ENCODE measurements around the gene PTPRK. TPM values are rescaled to one million over a fixed set of nuclear protein-coding genes. Genes with fewer than 3 reads are reported as not detected.
A peak's percentile ranks its signal among the peaks of the same experiment; 100 is the strongest.

The PTPRK gene
- total RNA-seq, 1 experiment from 2014 or later, result 94.4 TPM

- Mint-ChIP-seq H3K36me3 (ENCODE audit: insufficient read depth, unreplicated experiment) (no peaks in the 10 kb centered on the region), H3K4me3 (ENCODE audit: unreplicated experiment) (no peak overlapping the region), H3K27me3 (ENCODE audit: insufficient read depth, unreplicated experiment) (no peaks in the 10 kb centered on the region), H3K27ac (ENCODE audit: unreplicated experiment) (peak overlapping the region; percentile 17), H3K4me1 (ENCODE audit: low read depth, unreplicated experiment) (peaks cover 6% of the 10 kb centered on the region), H3K9me3 (ENCODE audit: unreplicated experiment) (no peaks in the 10 kb centered on the region)
- no peak for TF ChIP-seq CTCF (IDR thresholded peaks at IDR 0.05; ENCODE audit: insufficient read depth in 1 of 2, low read depth in 1 of 2, low read length in 1 of 2, severe bottlenecking in 1 of 2, unreplicated experiment in 1 of 2)
- Histone ChIP-seq H3K4me1 (no peaks in the 10 kb centered on the region), H3K9me3 (no peaks in the 10 kb centered on the region), H3K27me3 (replicated peaks; ENCODE audit: control insufficient read depth, insufficient read depth, low read length) (no peaks in the 10 kb centered on the region), H3K4me3 (ENCODE audit: low read depth, low read length) (no peak overlapping the region), H3K36me3 (ENCODE audit: control insufficient read depth, insufficient read depth, low read length) (no peaks in the 10 kb centered on the region; the same call in 1 of the 2 replicates)
- no peak for DNase-seq
- CTCF ChIA-PET, result no interaction called here
- intact Hi-C loops (cut with micrococcal nuclease; ENCODE audit: unreplicated experiment), result loop anchor here (1.0 kb wide), 1 partner anchor 8 kb away; no protein-coding TSS in a partner anchor
- POLR2A ChIA-PET, result no interaction called here
- no TSS peak for BruUV-seq (replicated peaks)
Observed at GRCh38 chr6:128114164-128114563, 406.2 kb downstream of the PTPRK start.

- Histone ChIP-seq H3K4me1 (no peaks in the 10 kb centered on the region), H3K4me3 (ENCODE audit: low read depth, low read length) (no peak overlapping the region), H3K27me3 (replicated peaks; ENCODE audit: control insufficient read depth, insufficient read depth, low read length) (no peaks in the 10 kb centered on the region), H3K36me3 (ENCODE audit: control insufficient read depth, insufficient read depth, low read length) (no peaks in the 10 kb centered on the region; the same call in 1 of the 2 replicates), H3K9me3 (no peaks in the 10 kb centered on the region)
- DNase-seq, result no peak
- CTCF ChIA-PET, result no interaction called here
- POLR2A ChIA-PET, result no interaction called here
- TF ChIP-seq CTCF (IDR thresholded peaks at IDR 0.05; ENCODE audit: insufficient read depth in 1 of 2, low read depth in 1 of 2, low read length in 1 of 2, severe bottlenecking in 1 of 2, unreplicated experiment in 1 of 2), result no peak
- H3K36me3 Mint-ChIP-seq (ENCODE audit: insufficient read depth, unreplicated experiment), result no peaks in the 10 kb centered on the region
- no peaks in the 10 kb centered on the region for H3K27me3 Mint-ChIP-seq (ENCODE audit: insufficient read depth, unreplicated experiment)
- no peaks in the 10 kb centered on the region for H3K9me3 Mint-ChIP-seq (ENCODE audit: unreplicated experiment)
- H3K4me1 Mint-ChIP-seq (ENCODE audit: low read depth, unreplicated experiment), result peaks cover 6% of the 10 kb centered on the region
- H3K27ac Mint-ChIP-seq (ENCODE audit: unreplicated experiment), result no peak overlapping the region
- intact Hi-C loops (cut with micrococcal nuclease; ENCODE audit: unreplicated experiment), result no loop called here
- H3K4me3 Mint-ChIP-seq (ENCODE audit: unreplicated experiment), result no peak overlapping the region
- BruUV-seq (replicated peaks), result no TSS peak
Observed at GRCh38 chr6:128112494-128112893, 407.9 kb downstream of the PTPRK start.

- no peak overlapping the region for H3K4me3 Mint-ChIP-seq (ENCODE audit: unreplicated experiment)
- TF ChIP-seq CTCF (IDR thresholded peaks at IDR 0.05; ENCODE audit: insufficient read depth in 1 of 2, low read depth in 1 of 2, low read length in 1 of 2, severe bottlenecking in 1 of 2, unreplicated experiment in 1 of 2), result no peak
- no peaks in the 10 kb centered on the region for H3K27me3 Mint-ChIP-seq (ENCODE audit: insufficient read depth, unreplicated experiment)
- intact Hi-C loops (cut with micrococcal nuclease; ENCODE audit: unreplicated experiment), result no loop called here
- peaks cover 6% of the 10 kb centered on the region for H3K4me1 Mint-ChIP-seq (ENCODE audit: low read depth, unreplicated experiment)
- no peaks in the 10 kb centered on the region for H3K9me3 Mint-ChIP-seq (ENCODE audit: unreplicated experiment)
- Histone ChIP-seq H3K36me3 (ENCODE audit: control insufficient read depth, insufficient read depth, low read length) (no peaks in the 10 kb centered on the region), H3K9me3 (no peaks in the 10 kb centered on the region), H3K27me3 (replicated peaks; ENCODE audit: control insufficient read depth, insufficient read depth, low read length) (no peaks in the 10 kb centered on the region), H3K4me1 (no peaks in the 10 kb centered on the region), H3K4me3 (ENCODE audit: low read depth, low read length) (no peak overlapping the region)
- no TSS peak for BruUV-seq (replicated peaks)
- no peaks in the 10 kb centered on the region for H3K36me3 Mint-ChIP-seq (ENCODE audit: insufficient read depth, unreplicated experiment)
- no peak for DNase-seq
- ChIA-PET CTCF (no interaction called here), POLR2A (no interaction called here)
- no peak overlapping the region for H3K27ac Mint-ChIP-seq (ENCODE audit: unreplicated experiment)
Observed at GRCh38 chr6:128111096-128111495, 409.3 kb downstream of the PTPRK start.

Measured in Caco-2 (cell line).